Osteoblast (primary cell): Measurements from ENCODE around the gene IDI1. TPM values are rescaled to one million over a fixed set of nuclear protein-coding genes. Genes with fewer than 3 reads are reported as not detected.
"Not testable (repeated sequence)": the region's sequence is repeated elsewhere in the genome, so short reads cannot be mapped to it uniquely, and the experiment has no call there.

Experiments used
- DNase-seq: peaks from one replicate; pipeline ENCODE4 v3.0.0; 2011; ENCODE audit warnings: low spot score, mixed read lengths; ENCODE audit not compliant: insufficient read length; ENCODE audit errors: missing footprints
- H2AFZ ChIP-seq: 2 replicates; pipeline ENCODE4 v1.6.0; 2011; ENCODE audit warnings: mild to moderate bottlenecking, low read length
- H3K27ac ChIP-seq: 2 replicates; pipeline ENCODE4 v1.5.1; 2011; ENCODE audit warnings: mild to moderate bottlenecking, low read depth, low read length, moderate library complexity
- H3K27me3 ChIP-seq: 2 replicates; pipeline ENCODE4 v1.6.0; 2012; ENCODE audit warnings: mild to moderate bottlenecking, control low read depth, inconsistent platforms, low read length, moderate library complexity; ENCODE audit not compliant: insufficient read depth
- H3K36me3 ChIP-seq: 2 replicates; pipeline ENCODE4 v1.5.1; 2011; ENCODE audit warnings: mild to moderate bottlenecking, low read length, control low read depth, moderate library complexity; ENCODE audit not compliant: insufficient read depth
- H3K4me1 ChIP-seq: 2 replicates; pipeline ENCODE4 v1.5.1; 2011; ENCODE audit warnings: mild to moderate bottlenecking, low read length, control low read depth, moderate library complexity; ENCODE audit not compliant: insufficient read depth
- H3K4me2 ChIP-seq: 2 replicates; pipeline ENCODE4 v1.6.0; 2011; ENCODE audit warnings: mild to moderate bottlenecking, low read length; ENCODE audit not compliant: insufficient read depth
- H3K4me3 ChIP-seq: fragments of 200-600 bp; sonication (generic); 3 replicates; pipeline ENCODE4 v1.5.1; 2012; ENCODE audit warnings: mild to moderate bottlenecking, low read length, inconsistent platforms; ENCODE audit not compliant: insufficient read depth
- H3K79me2 ChIP-seq: 2 replicates; pipeline ENCODE4 v1.6.0; 2012; ENCODE audit warnings: mild to moderate bottlenecking, low read length, control low read depth, inconsistent platforms; ENCODE audit not compliant: insufficient read depth
- H3K9me3 ChIP-seq: 2 replicates; pipeline ENCODE4 v1.5.1; 2011; ENCODE audit warnings: low read depth, low read length, control low read depth
- H4K20me1 ChIP-seq: 2 replicates; pipeline ENCODE4 v1.6.0; 2012; ENCODE audit warnings: mild to moderate bottlenecking, low read length, control low read depth; ENCODE audit not compliant: insufficient read depth
- CTCF ChIP-seq: IDR thresholded peaks from 2 replicates; pipeline ENCODE4 v1.5.1; 2011; ENCODE audit warnings: mild to moderate bottlenecking, low read depth, low read length, moderate library complexity; ENCODE audit errors: extremely low read depth
- total RNA-seq: library from RNA; depleted of rRNA; stranded (reverse); fragments of >200 nt; gene quantifications from 2 replicates; pipeline ENCODE4 v1.2.3, GENCODE V29; 2012

Gene IDI1
- total RNA-seq, 1 donor, result 104 TPM

GRCh38 chr10:1068380-1069361, 19.8 kb upstream of the IDI1 start:
- Histone ChIP-seq H3K4me3 (no peak overlapping the region), H4K20me1 (peaks cover 24% of the 10 kb centered on the region)

DNA sequence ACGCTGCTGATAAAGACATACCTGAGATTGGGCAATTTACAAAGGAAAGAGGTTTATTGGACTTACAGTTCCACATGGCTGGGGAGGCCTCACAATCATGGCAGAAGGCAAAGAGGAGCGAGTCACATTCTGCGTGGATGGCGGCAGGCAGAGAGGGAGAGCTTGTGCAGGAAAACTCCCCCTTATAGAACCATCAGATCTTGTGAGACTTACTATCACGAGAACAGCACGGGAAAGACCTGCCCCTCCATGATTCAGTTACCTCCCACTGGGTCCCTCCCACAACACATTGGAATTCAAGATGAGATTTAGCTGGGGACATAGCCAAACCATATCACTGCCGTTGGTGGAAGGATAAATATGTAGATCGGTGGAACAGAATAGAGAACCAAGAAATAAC, 17.8 kb upstream of the IDI1 start:
- Histone ChIP-seq H4K20me1 (peaks cover 34% of the 10 kb centered on the region), H3K79me2 (peaks cover 85% of the 10 kb centered on the region), H3K4me1 (peaks cover 10% of the 10 kb centered on the region), H3K36me3 (peaks cover 11% of the 10 kb centered on the region)
- H3K9me3 ChIP-seq, H3K4me3 ChIP-seq, H3K4me2 ChIP-seq, H2AFZ ChIP-seq, H3K27ac ChIP-seq, H3K27me3 ChIP-seq, DNase-seq: not testable (repeated sequence)

More at GRCh38 chr10:1068380-1069361, 19.8 kb upstream of the IDI1 start:
- no peak for TF ChIP-seq CTCF
- H3K9me3 ChIP-seq, result no peaks in the 10 kb centered on the region
- no peak overlapping the region for H3K27ac ChIP-seq
- peaks cover 76% of the 10 kb centered on the region for H3K79me2 ChIP-seq
- no peak for DNase-seq
- no peak overlapping the region for H3K4me2 ChIP-seq
- H3K27me3 ChIP-seq, result no peaks in the 10 kb centered on the region
- H2AFZ ChIP-seq, result no peak overlapping the region
- H3K36me3 ChIP-seq, result peaks cover 17% of the 10 kb centered on the region
- peaks cover 5% of the 10 kb centered on the region for H3K4me1 ChIP-seq

DNA sequence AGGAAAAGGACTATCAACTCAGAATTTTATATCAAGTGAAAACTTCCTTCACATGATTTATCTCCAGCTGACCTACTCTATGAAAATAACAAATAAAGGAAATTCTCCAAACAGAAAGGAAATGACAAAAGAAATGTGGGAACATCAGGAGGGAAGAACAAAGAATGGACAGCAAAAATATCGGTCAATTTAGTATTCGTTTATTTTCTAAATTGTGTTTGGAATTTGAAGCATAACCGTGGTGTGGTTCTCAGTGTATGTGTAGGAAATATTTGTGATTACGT, 16.0 kb upstream of the IDI1 start:
- H2AFZ ChIP-seq, result no peak overlapping the region
- peaks cover 90% of the 10 kb centered on the region for H3K79me2 ChIP-seq
- no peaks in the 10 kb centered on the region for H3K9me3 ChIP-seq
- H3K4me2 ChIP-seq, result no peak overlapping the region
- no peak overlapping the region for H3K4me3 ChIP-seq
- no peaks in the 10 kb centered on the region for H3K27me3 ChIP-seq
- DNase-seq, result no peak
- H3K4me1 ChIP-seq, result peaks cover 8% of the 10 kb centered on the region
- TF ChIP-seq CTCF, result no peak
- peaks cover 28% of the 10 kb centered on the region for H4K20me1 ChIP-seq
- H3K27ac ChIP-seq, result no peak overlapping the region
- peaks cover 11% of the 10 kb centered on the region for H3K36me3 ChIP-seq

- no peak for TF ChIP-seq CTCF
- Histone ChIP-seq H3K27ac (no peak overlapping the region), H3K4me3 (no peak overlapping the region), H3K9me3 (no peaks in the 10 kb centered on the region), H3K79me2 (peaks cover 92% of the 10 kb centered on the region), H3K4me1 (peaks cover 8% of the 10 kb centered on the region), H3K4me2 (no peak overlapping the region), H4K20me1 (peaks cover 28% of the 10 kb centered on the region), H3K36me3 (peaks cover 11% of the 10 kb centered on the region), H3K27me3 (no peaks in the 10 kb centered on the region), H2AFZ (no peak overlapping the region)
- no peak for DNase-seq
Measured at GRCh38 chr10:1063232-1063865, 14.4 kb upstream of the IDI1 start.
